Measurements from ENCODE around the gene HARS2.
A peak's percentile ranks its signal among the peaks of the same experiment; 100 is the strongest.
"Not testable (repeated sequence)": the region's sequence is repeated elsewhere in the genome, so short reads cannot be mapped to it uniquely, and the experiment has no call there.

Gene HARS2

GRCh38 chr5:140690376-140690932, 801 bp upstream of the HARS2 start:
- DNase-seq (ENCODE audit: extremely low read depth, insufficient read length): no peak
- H3K4me3 ChIP-seq (replicated peaks; ENCODE audit: low read depth, low read length): peak overlapping the region; percentile 93
- H3K36me3 ChIP-seq (ENCODE audit: control insufficient read depth, insufficient read depth, low read length): peaks cover 12% of the 10 kb centered on the region
- no peak for TF ChIP-seq CTCF (IDR thresholded peaks at IDR 0.05; ENCODE audit: insufficient read depth, low read length, poor library complexity, severe bottlenecking)
- no peaks in the 10 kb centered on the region for H3K27me3 ChIP-seq (replicated peaks; ENCODE audit: control insufficient read depth, insufficient read depth, low read length)

DNA sequence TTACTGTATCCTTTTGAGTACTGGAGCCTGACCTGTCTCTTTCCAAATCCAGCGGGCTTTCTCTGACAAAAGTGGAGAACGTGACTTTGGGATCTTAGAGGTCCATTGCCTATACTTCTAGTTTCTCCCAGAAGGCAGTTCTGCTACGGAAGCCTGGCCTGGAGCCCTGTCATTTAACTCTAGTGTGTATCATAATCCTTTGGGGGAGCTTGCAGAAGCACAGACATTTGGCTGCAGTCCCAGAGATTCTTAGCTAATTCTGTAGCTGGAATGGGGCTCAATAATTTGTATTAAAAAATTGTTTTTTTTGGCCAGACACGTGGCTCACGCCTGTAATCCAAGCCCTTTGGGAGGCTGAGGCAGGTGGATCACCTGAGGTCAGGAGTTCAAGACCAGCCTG, 3.0 kb downstream of the HARS2 start:
- H3K36me3 ChIP-seq (ENCODE audit: control insufficient read depth, insufficient read depth, low read length): peaks cover 36% of the 10 kb centered on the region
- H3K4me3 ChIP-seq (replicated peaks; ENCODE audit: low read depth, low read length): no peak overlapping the region
- DNase-seq (ENCODE audit: extremely low read depth, insufficient read length): no peak
- no peak for TF ChIP-seq CTCF (IDR thresholded peaks at IDR 0.05; ENCODE audit: insufficient read depth, low read length, poor library complexity, severe bottlenecking)
- H3K27me3 ChIP-seq (replicated peaks; ENCODE audit: control insufficient read depth, insufficient read depth, low read length): no peaks in the 10 kb centered on the region

DNA sequence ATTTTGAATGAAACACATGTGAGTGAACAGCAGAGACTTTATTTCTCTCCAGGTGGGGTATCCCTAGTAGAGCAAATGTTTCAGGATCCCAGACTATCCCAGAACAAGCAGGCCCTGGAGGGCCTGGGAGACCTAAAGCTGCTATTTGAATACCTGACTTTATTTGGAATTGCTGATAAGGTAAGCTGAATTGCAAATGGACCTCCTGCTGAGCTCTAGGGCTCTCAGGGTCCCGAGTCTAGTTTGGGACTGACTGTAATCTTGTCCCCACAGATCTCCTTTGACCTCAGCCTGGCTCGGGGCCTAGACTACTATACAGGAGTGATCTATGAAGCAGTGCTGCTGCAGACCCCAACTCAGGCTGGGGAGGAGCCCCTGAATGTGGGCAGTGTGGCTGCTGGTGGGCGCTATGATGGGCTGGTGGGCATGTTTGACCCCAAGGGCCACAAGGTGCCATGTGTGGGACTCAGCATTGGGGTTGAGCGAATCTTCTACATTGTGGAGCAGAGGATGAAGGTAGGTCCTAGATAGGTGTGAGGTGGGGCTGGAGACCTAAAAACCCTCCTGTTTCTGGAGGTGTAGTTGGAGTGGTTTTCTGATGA, 5.7 kb downstream of the HARS2 start:
- Histone ChIP-seq H3K27me3 (replicated peaks; ENCODE audit: control insufficient read depth, insufficient read depth, low read length) (no peaks in the 10 kb centered on the region), H3K4me3 (replicated peaks; ENCODE audit: low read depth, low read length) (no peak overlapping the region), H3K36me3 (ENCODE audit: control insufficient read depth, insufficient read depth, low read length) (peaks cover 36% of the 10 kb centered on the region)
- no peak for TF ChIP-seq CTCF (IDR thresholded peaks at IDR 0.05; ENCODE audit: insufficient read depth, low read length, poor library complexity, severe bottlenecking)
- no peak for DNase-seq (ENCODE audit: extremely low read depth, insufficient read length)

- H3K36me3 ChIP-seq (ENCODE audit: control insufficient read depth, insufficient read depth, low read length): peaks cover 31% of the 10 kb centered on the region
- H3K4me3 ChIP-seq (replicated peaks; ENCODE audit: low read depth, low read length): peak within 1 kb of the TSS; percentile 98
- no peak for TF ChIP-seq CTCF (IDR thresholded peaks at IDR 0.05; ENCODE audit: insufficient read depth, low read length, poor library complexity, severe bottlenecking)
- peak; percentile 78 for DNase-seq (ENCODE audit: extremely low read depth, insufficient read length)
- no peaks in the 10 kb centered on the region for H3K27me3 ChIP-seq (replicated peaks; ENCODE audit: control insufficient read depth, insufficient read depth, low read length)
Observed at GRCh38 chr5:140700177-140701144, 9.2 kb downstream of the HARS2 start, which contains the start of gene ZMAT2. ZMAT2 (plus strand) TSS chr5:140700447; CDS start chr5:140700461, 14 bp downstream.

DNA sequence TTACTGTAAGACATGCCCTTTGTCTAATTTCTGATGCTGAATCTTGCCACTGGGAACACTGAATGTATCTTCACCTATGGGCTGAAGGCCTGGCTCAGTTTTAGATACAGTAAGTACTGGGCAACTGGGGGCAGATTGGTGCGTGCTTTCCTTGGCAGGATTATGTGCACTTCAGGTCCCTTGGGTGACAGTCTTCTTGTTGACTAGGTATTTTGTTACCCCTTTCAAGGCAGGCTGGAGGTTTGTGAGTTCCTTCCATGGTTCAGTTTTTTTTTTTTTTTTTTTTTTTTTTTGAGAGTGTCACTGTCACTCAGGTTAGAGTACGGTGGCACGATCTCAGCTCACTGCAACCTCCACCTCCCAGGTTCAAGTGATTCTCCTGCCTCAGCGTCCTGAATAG, 16.6 kb downstream of the HARS2 start:
- Histone ChIP-seq H3K27me3 (replicated peaks; ENCODE audit: control insufficient read depth, insufficient read depth, low read length) (no peaks in the 10 kb centered on the region), H3K36me3 (ENCODE audit: control insufficient read depth, insufficient read depth, low read length) (peaks cover 11% of the 10 kb centered on the region), H3K4me3 (replicated peaks; ENCODE audit: low read depth, low read length) (no peak overlapping the region)
- no peak for DNase-seq (ENCODE audit: extremely low read depth, insufficient read length)
- TF ChIP-seq CTCF (IDR thresholded peaks at IDR 0.05; ENCODE audit: insufficient read depth, low read length, poor library complexity, severe bottlenecking): no peak

DNA sequence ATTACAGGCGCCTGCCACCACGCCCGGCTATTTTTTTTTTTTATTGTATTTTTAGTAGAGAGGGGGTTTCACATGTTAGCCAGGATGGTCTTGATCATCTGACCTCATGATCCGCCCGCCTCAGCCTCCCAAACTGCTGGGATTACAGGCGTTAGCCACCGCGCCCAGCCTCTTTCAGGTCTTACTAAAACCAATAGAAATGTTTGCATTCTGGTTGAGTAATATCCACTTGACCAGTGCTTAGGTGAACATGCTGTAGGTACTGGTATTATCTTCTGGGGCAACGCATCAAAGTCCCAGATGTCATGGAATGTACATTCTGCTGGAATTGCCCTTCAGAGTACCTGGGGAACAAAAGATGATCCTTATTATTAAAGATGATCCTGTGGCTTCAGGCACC, 17.5 kb downstream of the HARS2 start:
- not testable (repeated sequence) for DNase-seq (ENCODE audit: extremely low read depth, insufficient read length); H3K4me3 ChIP-seq (replicated peaks; ENCODE audit: low read depth, low read length); H3K36me3 ChIP-seq (ENCODE audit: control insufficient read depth, insufficient read depth, low read length); H3K27me3 ChIP-seq (replicated peaks; ENCODE audit: control insufficient read depth, insufficient read depth, low read length)

Data from GM06990 (cell line).